ENCODE measurements around the gene CDK13. TPM values are rescaled to one million over a fixed set of nuclear protein-coding genes. Genes with fewer than 3 reads are reported as not detected.

The CDK13 gene
- total RNA-seq, 1 donor from 2014 or later, result 83.6 TPM

GRCh38 chr7:40041456-40041855, 91.4 kb downstream of the CDK13 start:
- no peaks in the 10 kb centered on the region for H3K27me3 Mint-ChIP-seq
- H3K27ac Mint-ChIP-seq, result no peak overlapping the region
- no peaks in the 10 kb centered on the region for H3K9me3 Mint-ChIP-seq
- CTCF ChIA-PET, result interaction anchor here (1.3 kb wide), 1 partner anchor 11 kb away, joined by 4 read pairs; no protein-coding TSS in a partner anchor
- DNase-seq (no peak), ATAC-seq (ENCODE audit: low read depth) (no peak)
- peaks cover 6% of the 10 kb centered on the region for H3K4me1 Mint-ChIP-seq
- POLR2A ChIA-PET, result interaction anchor here (0.9 kb wide), 1 partner anchor 93 kb away, joined by 3 read pairs; no protein-coding TSS in a partner anchor
- intact Hi-C loops (cut with micrococcal nuclease), result no loop called here
- no peak overlapping the region for H3K4me3 Mint-ChIP-seq
- TF ChIP-seq, protein P1, sequence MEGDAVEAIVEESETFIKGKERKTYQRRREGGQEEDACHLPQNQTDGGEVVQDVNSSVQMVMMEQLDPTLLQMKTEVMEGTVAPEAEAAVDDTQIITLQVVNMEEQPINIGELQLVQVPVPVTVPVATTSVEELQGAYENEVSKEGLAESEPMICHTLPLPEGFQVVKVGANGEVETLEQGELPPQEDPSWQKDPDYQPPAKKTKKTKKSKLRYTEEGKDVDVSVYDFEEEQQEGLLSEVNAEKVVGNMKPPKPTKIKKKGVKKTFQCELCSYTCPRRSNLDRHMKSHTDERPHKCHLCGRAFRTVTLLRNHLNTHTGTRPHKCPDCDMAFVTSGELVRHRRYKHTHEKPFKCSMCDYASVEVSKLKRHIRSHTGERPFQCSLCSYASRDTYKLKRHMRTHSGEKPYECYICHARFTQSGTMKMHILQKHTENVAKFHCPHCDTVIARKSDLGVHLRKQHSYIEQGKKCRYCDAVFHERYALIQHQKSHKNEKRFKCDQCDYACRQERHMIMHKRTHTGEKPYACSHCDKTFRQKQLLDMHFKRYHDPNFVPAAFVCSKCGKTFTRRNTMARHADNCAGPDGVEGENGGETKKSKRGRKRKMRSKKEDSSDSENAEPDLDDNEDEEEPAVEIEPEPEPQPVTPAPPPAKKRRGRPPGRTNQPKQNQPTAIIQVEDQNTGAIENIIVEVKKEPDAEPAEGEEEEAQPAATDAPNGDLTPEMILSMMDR (IDR thresholded peaks at IDR 0.05), result no peak
- H3K36me3 Mint-ChIP-seq (ENCODE audit: low read depth), result peaks cover 46% of the 10 kb centered on the region

DNA sequence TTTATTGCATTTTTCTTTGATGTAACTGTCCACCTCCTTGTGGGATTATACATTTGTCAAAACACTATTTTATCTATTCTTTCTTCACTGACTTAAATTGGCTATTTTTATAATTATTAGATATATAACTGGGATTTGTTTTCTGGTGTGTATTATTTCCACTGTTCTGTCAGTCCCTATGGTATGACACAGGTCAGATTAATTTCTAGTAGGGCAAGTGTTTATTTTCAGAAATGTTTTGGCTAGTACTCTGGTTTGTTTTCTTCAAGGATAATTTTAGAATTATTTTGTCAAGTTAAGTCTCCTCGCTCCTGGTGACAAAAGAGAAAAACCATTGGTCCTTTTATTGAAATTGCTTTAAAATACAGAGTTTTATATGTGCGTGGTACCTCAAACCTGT, 93.1 kb downstream of the CDK13 start:
- H3K4me1 Mint-ChIP-seq, result no peaks in the 10 kb centered on the region
- peaks cover 36% of the 10 kb centered on the region for H3K36me3 Mint-ChIP-seq (ENCODE audit: low read depth)
- H3K27ac Mint-ChIP-seq, result no peak overlapping the region
- no peak overlapping the region for H3K4me3 Mint-ChIP-seq
- ChIA-PET CTCF (no interaction called here), POLR2A (interaction anchor here (0.6 kb wide), 1 partner anchor 15 kb away, joined by 4 read pairs; no protein-coding TSS in a partner anchor)
- no peak for ATAC-seq (ENCODE audit: low read depth)
- no peaks in the 10 kb centered on the region for H3K27me3 Mint-ChIP-seq
- no peak for DNase-seq
- TF ChIP-seq, protein P1 (IDR thresholded peaks at IDR 0.05), result no peak
- intact Hi-C loops (cut with micrococcal nuclease), result no loop called here
- no peaks in the 10 kb centered on the region for H3K9me3 Mint-ChIP-seq

GRCh38 chr7:40047661-40048060, 97.6 kb downstream of the CDK13 start:
- peaks cover 1% of the 10 kb centered on the region for H3K4me1 Mint-ChIP-seq
- H3K36me3 Mint-ChIP-seq (ENCODE audit: low read depth), result peaks cover 43% of the 10 kb centered on the region
- no peak for DNase-seq
- TF ChIP-seq, protein P1 (IDR thresholded peaks at IDR 0.05), result no peak
- no peak overlapping the region for H3K27ac Mint-ChIP-seq
- POLR2A ChIA-PET, result interaction anchor here (0.5 to 1.1 kb wide), 3 partner anchors 97 to 1268 kb away, joined by 3 to 6 read pairs (median 4); no protein-coding TSS in a partner anchor
- ATAC-seq (ENCODE audit: low read depth), result no peak
- H3K27me3 Mint-ChIP-seq, result no peaks in the 10 kb centered on the region
- intact Hi-C loops (cut with micrococcal nuclease), result no loop called here
- H3K9me3 Mint-ChIP-seq, result no peaks in the 10 kb centered on the region
- H3K4me3 Mint-ChIP-seq, result no peak overlapping the region
- CTCF ChIA-PET, result interaction anchor here (0.6 to 2.0 kb wide), 3 partner anchors 96 to 151 kb away, joined by 3 to 17 read pairs (median 4); partner anchors contain the start of gene CDK13

GRCh38 chr7:40057292-40057691, 107.2 kb downstream of the CDK13 start:
- peak overlapping the region; percentile 54 for H3K27ac Mint-ChIP-seq
- no peak for ATAC-seq (ENCODE audit: low read depth)
- peaks cover 2% of the 10 kb centered on the region for H3K4me1 Mint-ChIP-seq
- ChIA-PET POLR2A (no interaction called here), CTCF (interaction anchor here (3.1 kb wide), 1 partner anchor 161 kb away, joined by 15 read pairs; no protein-coding TSS in a partner anchor)
- no peak overlapping the region for H3K4me3 Mint-ChIP-seq
- DNase-seq, result no peak
- TF ChIP-seq, protein P1 (IDR thresholded peaks at IDR 0.05), result no peak
- no peaks in the 10 kb centered on the region for H3K9me3 Mint-ChIP-seq
- peaks cover 36% of the 10 kb centered on the region for H3K36me3 Mint-ChIP-seq (ENCODE audit: low read depth)
- intact Hi-C loops (cut with micrococcal nuclease), result no loop called here
- H3K27me3 Mint-ChIP-seq, result no peaks in the 10 kb centered on the region

GRCh38 chr7:40058026-40058425, 108.0 kb downstream of the CDK13 start:
- no peaks in the 10 kb centered on the region for H3K9me3 Mint-ChIP-seq
- H3K36me3 Mint-ChIP-seq (ENCODE audit: low read depth), result peaks cover 40% of the 10 kb centered on the region
- ATAC-seq (ENCODE audit: low read depth) (no peak), DNase-seq (no peak)
- intact Hi-C loops (cut with micrococcal nuclease), result no loop called here
- H3K27ac Mint-ChIP-seq, result no peak overlapping the region
- H3K4me1 Mint-ChIP-seq, result no peaks in the 10 kb centered on the region
- ChIA-PET POLR2A (interaction anchor here (0.9 kb wide), 1 partner anchor 15 kb away, joined by 4 read pairs; no protein-coding TSS in a partner anchor), CTCF (interaction anchor here (3.1 kb wide), 1 partner anchor 161 kb away, joined by 15 read pairs; no protein-coding TSS in a partner anchor)
- H3K4me3 Mint-ChIP-seq, result no peak overlapping the region
- H3K27me3 Mint-ChIP-seq, result no peaks in the 10 kb centered on the region
- TF ChIP-seq, protein P1 (IDR thresholded peaks at IDR 0.05), result no peak

Measured in activated B cell treated with CpG ODN at 0.5 μM for 24 hours (primary cell).